ENCODE measurements around the gene BANK1.

- TF ChIP-seq, protein P1, sequence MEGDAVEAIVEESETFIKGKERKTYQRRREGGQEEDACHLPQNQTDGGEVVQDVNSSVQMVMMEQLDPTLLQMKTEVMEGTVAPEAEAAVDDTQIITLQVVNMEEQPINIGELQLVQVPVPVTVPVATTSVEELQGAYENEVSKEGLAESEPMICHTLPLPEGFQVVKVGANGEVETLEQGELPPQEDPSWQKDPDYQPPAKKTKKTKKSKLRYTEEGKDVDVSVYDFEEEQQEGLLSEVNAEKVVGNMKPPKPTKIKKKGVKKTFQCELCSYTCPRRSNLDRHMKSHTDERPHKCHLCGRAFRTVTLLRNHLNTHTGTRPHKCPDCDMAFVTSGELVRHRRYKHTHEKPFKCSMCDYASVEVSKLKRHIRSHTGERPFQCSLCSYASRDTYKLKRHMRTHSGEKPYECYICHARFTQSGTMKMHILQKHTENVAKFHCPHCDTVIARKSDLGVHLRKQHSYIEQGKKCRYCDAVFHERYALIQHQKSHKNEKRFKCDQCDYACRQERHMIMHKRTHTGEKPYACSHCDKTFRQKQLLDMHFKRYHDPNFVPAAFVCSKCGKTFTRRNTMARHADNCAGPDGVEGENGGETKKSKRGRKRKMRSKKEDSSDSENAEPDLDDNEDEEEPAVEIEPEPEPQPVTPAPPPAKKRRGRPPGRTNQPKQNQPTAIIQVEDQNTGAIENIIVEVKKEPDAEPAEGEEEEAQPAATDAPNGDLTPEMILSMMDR (IDR thresholded peaks at IDR 0.05; ENCODE audit: poor library complexity, severe bottlenecking): no peak
- no peak for TF ChIP-seq POLR2AphosphoS5 (IDR thresholded peaks at IDR 0.05)
- TF ChIP-seq SMC3 (conservative IDR thresholded peaks at IDR 0.05; ENCODE audit: poor library complexity): no peak
- TF ChIP-seq TAF1 (IDR thresholded peaks at IDR 0.05; ENCODE audit: low read depth): no peak
- no peak for TF ChIP-seq REST (IDR thresholded peaks at IDR 0.05; ENCODE audit: borderline replicate concordance)
- no peak for TF ChIP-seq EP300 (conservative IDR thresholded peaks at IDR 0.05; ENCODE audit: poor library complexity, severe bottlenecking)
- no peak for TF ChIP-seq EZH2 (IDR thresholded peaks at IDR 0.05; ENCODE audit: borderline replicate concordance, insufficient read depth, low read length, poor library complexity, severe bottlenecking)
- no peak for TF ChIP-seq MXI1 (conservative IDR thresholded peaks at IDR 0.05; ENCODE audit: poor library complexity, severe bottlenecking)
Measured at GRCh38 chr4:101782546-101782945, 8.0 kb upstream of the BANK1 start.
